H1 (cell line): Measurements from ENCODE around the gene HDLBP. TPM values are rescaled to one million over a fixed set of nuclear protein-coding genes. Genes with fewer than 3 reads are reported as not detected.

Experiments
- CTCF ChIA-PET: fragments of 300-600 bp; sonication (Branson Sonifier 250); formaldehyde crosslinking; loops from one replicate; lab custom pipeline; 2021; ENCODE audit not compliant: partially characterized antibody; lab: Charles Lee
- POLR2A ChIA-PET: fragments of 300-600 bp; sonication (Branson Sonifier 250); formaldehyde crosslinking; loops from one replicate; lab custom pipeline; 2021; ENCODE audit warnings: inconsistent platforms; ENCODE audit not compliant: partially characterized antibody; lab: Charles Lee
- DNase-seq, 2 experiments: peaks; one replicate each; pipeline versions ENCODE4 v3.0.0 to v3.0.0-alpha.2; 2010 to 2022; ENCODE audit warnings: low spot score in 2 of 2, low read depth in 1 of 2, mixed read lengths in 1 of 2
- FAIRE-seq: peaks from 2 replicates; lab custom pipeline; 2011; peaks lifted over from hg19 to GRCh38; lab: Jason Lieb, UNC
- H2AFZ ChIP-seq: 2 replicates; pipeline ENCODE4 v1.8.1; 2012; ENCODE audit warnings: low read length, inconsistent platforms
- H2AK5ac ChIP-seq: 2 replicates; pipeline ENCODE4 v1.6.1; 2013; ENCODE audit warnings: low read depth, low read length
- H2BK120ac ChIP-seq: replicated peaks from 2 replicates; pipeline ENCODE3; 2013; ENCODE audit warnings: low read depth, low read length, inconsistent platforms
- H2BK12ac ChIP-seq: 2 replicates; pipeline ENCODE4 v1.6.1; 2013; ENCODE audit warnings: low read depth, low read length
- H2BK15ac ChIP-seq: 2 replicates; pipeline ENCODE4 v1.6.1; 2013; ENCODE audit warnings: low read length
- H2BK20ac ChIP-seq: 2 replicates; pipeline ENCODE4 v1.6.1; 2013; ENCODE audit warnings: low read length
- H2BK5ac ChIP-seq: 2 replicates; pipeline ENCODE4 v1.6.1; 2013; ENCODE audit warnings: low read depth, low read length
- H3K14ac ChIP-seq: 2 replicates; pipeline ENCODE4 v1.6.1; 2013; ENCODE audit warnings: inconsistent platforms; ENCODE audit not compliant: insufficient read length
- H3K18ac ChIP-seq: 2 replicates; pipeline ENCODE4 v1.6.1; 2013; ENCODE audit warnings: low read length; ENCODE audit errors: extremely low read depth
- H3K23ac ChIP-seq: 2 replicates; pipeline ENCODE4 v1.6.1; 2013; ENCODE audit warnings: inconsistent platforms; ENCODE audit not compliant: insufficient read length
- H3K23me2 ChIP-seq: 2 replicates; pipeline ENCODE4 v1.6.1; 2013; ENCODE audit warnings: low read depth, low read length
- H3K27ac ChIP-seq: 2 replicates; pipeline ENCODE4 v1.6.1; 2011; ENCODE audit warnings: low read depth, low read length, inconsistent platforms
- H3K27me3 ChIP-seq, 4 experiments: replicated peaks in 1 of 4; 1 replicate in 1 of 4; 2 replicates in 3 of 4; pipeline versions ENCODE4 v1.6.1 to v1.8.1; 2011 to 2013; ENCODE audit warnings: low read length in 3 of 4, mild to moderate bottlenecking in 3 of 4, inconsistent platforms in 2 of 4, mixed read lengths in 2 of 4, moderate library complexity in 1 of 4; ENCODE audit not compliant: control insufficient read depth in 3 of 4, insufficient read depth in 3 of 4; ENCODE audit errors: extremely low read depth in 1 of 4
- H3K36me3 ChIP-seq, 4 experiments: 2 replicates each; pipeline versions ENCODE4 v1.6.1 to v1.8.1; 2011 to 2013; ENCODE audit warnings: mild to moderate bottlenecking in 4 of 4, low read length in 3 of 4, moderate library complexity in 2 of 4, control low read depth in 1 of 4, inconsistent platforms in 1 of 4; ENCODE audit not compliant: insufficient read depth in 4 of 4, control insufficient read depth in 2 of 4
- H3K4ac ChIP-seq: replicated peaks from 2 replicates; pipeline ENCODE3; 2013; ENCODE audit warnings: low read length, low read depth, mixed read lengths, inconsistent platforms; ENCODE audit not compliant: insufficient read length
- H3K4me1 ChIP-seq, 4 experiments: replicated peaks in 1 of 4; 1 replicate in 1 of 4; 2 replicates in 3 of 4; pipeline versions ENCODE4 v1.6.1 to v1.8.1; 2011 to 2013; ENCODE audit warnings: low read length in 3 of 4, inconsistent platforms in 2 of 4, mixed read lengths in 1 of 4; ENCODE audit not compliant: insufficient read depth in 4 of 4, control insufficient read depth in 3 of 4
- H3K4me2 ChIP-seq, 2 experiments: 2 replicates each; pipeline versions ENCODE4 v1.6.1 to v1.8.1; 2011 to 2013; ENCODE audit warnings: low read depth in 2 of 2, low read length in 2 of 2, control low read depth in 1 of 2, inconsistent platforms in 1 of 2, mild to moderate bottlenecking in 1 of 2; ENCODE audit not compliant: insufficient read depth in 1 of 2
- H3K4me3 ChIP-seq, 4 experiments: fragments of 200-600, 300-600 bp in 1 of 4; sonication (generic), shearing (Covaris generic), sonication (Bioruptor Twin) in 1 of 4; 2 replicates each; pipeline versions ENCODE4 v1.5.1 to v1.8.1; 2011 to 2016; ENCODE audit warnings: low read length in 4 of 4, low read depth in 3 of 4, control low read depth in 2 of 4, inconsistent platforms in 2 of 4, mild to moderate bottlenecking in 2 of 4, mixed read lengths in 1 of 4, moderate library complexity in 1 of 4; ENCODE audit not compliant: insufficient read depth in 2 of 4; ENCODE audit errors: extremely low read depth in 1 of 4
- H3K56ac ChIP-seq: replicated peaks from 2 replicates; pipeline ENCODE3; 2013; ENCODE audit warnings: low read depth, mild to moderate bottlenecking, mixed read lengths, low read length, inconsistent platforms; ENCODE audit not compliant: insufficient read length
- H3K79me1 ChIP-seq: 2 replicates; pipeline ENCODE4 v1.6.1; 2013; ENCODE audit warnings: low read depth, low read length, control low read depth
- H3K79me2 ChIP-seq, 2 experiments: 2 replicates each; pipeline versions ENCODE4 v1.6.1 to v1.8.1; 2012 to 2013; ENCODE audit warnings: low read length in 2 of 2, mild to moderate bottlenecking in 2 of 2, inconsistent platforms in 1 of 2; ENCODE audit not compliant: insufficient read depth in 2 of 2, control insufficient read depth in 1 of 2
- H3K9ac ChIP-seq, 4 experiments: replicated peaks in 1 of 4; 1 replicate in 1 of 4; 2 replicates in 3 of 4; pipeline versions ENCODE4 v1.6.1 to v1.8.1; 2011 to 2013; ENCODE audit warnings: low read depth in 3 of 4, low read length in 3 of 4, control low read depth in 2 of 4, mild to moderate bottlenecking in 2 of 4, moderate library complexity in 2 of 4, inconsistent platforms in 1 of 4; ENCODE audit errors: extremely low read depth in 1 of 4
- H3K9me3 ChIP-seq, 2 experiments: 2 replicates each; pipeline versions ENCODE4 v1.6.1 to v1.8.1; 2012 to 2013; ENCODE audit warnings: mild to moderate bottlenecking in 2 of 2, moderate library complexity in 2 of 2, control low read depth in 1 of 2, inconsistent platforms in 1 of 2, low read depth in 1 of 2, low read length in 1 of 2, mixed read lengths in 1 of 2; ENCODE audit not compliant: insufficient read depth in 2 of 2
- H4K20me1 ChIP-seq, 2 experiments: replicated peaks in 1 of 2; 2 replicates each; pipeline versions ENCODE3 to v1.8.1; 2011 to 2013; ENCODE audit warnings: inconsistent platforms in 2 of 2, low read length in 2 of 2, mild to moderate bottlenecking in 1 of 2; ENCODE audit not compliant: insufficient read depth in 2 of 2, control insufficient read depth in 1 of 2
- H4K5ac ChIP-seq: 2 replicates; pipeline ENCODE4 v1.6.1; 2013; ENCODE audit warnings: low read length, low read depth, mixed read lengths, inconsistent platforms; ENCODE audit not compliant: insufficient read length
- H4K8ac ChIP-seq: 2 replicates; pipeline ENCODE4 v1.8.0; 2013; ENCODE audit warnings: mild to moderate bottlenecking, moderate library complexity, low read length, inconsistent platforms; ENCODE audit not compliant: insufficient read depth; ENCODE audit errors: extremely low read depth
- H4K91ac ChIP-seq: replicated peaks from 2 replicates; pipeline ENCODE3; 2013; ENCODE audit warnings: low read length, mixed read lengths, inconsistent platforms; ENCODE audit not compliant: insufficient read length
- CTBP2 ChIP-seq: IDR thresholded peaks from 2 replicates; pipeline ENCODE4 v1.7.0; 2011; ENCODE audit warnings: borderline replicate concordance, mild to moderate bottlenecking, moderate library complexity, mixed read lengths, low read length; ENCODE audit not compliant: insufficient read depth, insufficient read length
- EZH2 ChIP-seq: fragments of 200-600 bp; sonication (generic); IDR thresholded peaks from 2 replicates; pipeline ENCODE4 v1.7.1; 2012; ENCODE audit warnings: low read depth, mild to moderate bottlenecking, moderate library complexity, low read length, inconsistent platforms; ENCODE audit not compliant: severe bottlenecking
- FOSL1 ChIP-seq: IDR thresholded peaks from 2 replicates; pipeline ENCODE4 v1.6.1; 2011; ENCODE audit warnings: mild to moderate bottlenecking, low read depth, low read length, moderate library complexity; ENCODE audit not compliant: insufficient read depth
- NANOG ChIP-seq: IDR thresholded peaks from 2 replicates; pipeline ENCODE4 v1.6.1; 2011; ENCODE audit warnings: low read length, low read depth, mild to moderate bottlenecking, inconsistent platforms; ENCODE audit not compliant: insufficient read depth, poor library complexity, severe bottlenecking
- POU5F1 ChIP-seq: IDR thresholded peaks from 2 replicates; pipeline ENCODE4 v1.6.1; 2011; ENCODE audit warnings: low read depth, mild to moderate bottlenecking, low read length, moderate library complexity
- RBBP5 ChIP-seq: IDR thresholded peaks from 2 replicates; pipeline ENCODE4 v1.7.1; 2012; ENCODE audit warnings: low read depth, mild to moderate bottlenecking, inconsistent platforms, low read length, moderate library complexity, borderline replicate concordance
- RFX5 ChIP-seq: IDR thresholded peaks from 2 replicates; pipeline ENCODE4 v1.6.1; 2011; ENCODE audit warnings: low read depth, low read length, improper control_type of control experiment, borderline replicate concordance
- SAP30 ChIP-seq: fragments of 300-600 bp; sonication (generic); IDR thresholded peaks from 2 replicates; pipeline ENCODE4 v1.7.1; 2012; ENCODE audit warnings: low read length, moderate library complexity, mild to moderate bottlenecking, inconsistent platforms; ENCODE audit not compliant: insufficient read depth, insufficient replicate concordance
- ZNF274 ChIP-seq: IDR thresholded peaks from 2 replicates; pipeline ENCODE4 v1.7.0; 2012; ENCODE audit warnings: low read length, borderline replicate concordance; ENCODE audit errors: extremely low read depth
- WGBS, 2 experiments: shearing (Covaris generic) in 1 of 2; methylation state at CpG; one replicate each; pipeline versions ENCODE4 v1.1.6 to v1.1.7; 2013 to 2015; ENCODE audit warnings: low lambda C conversion rate in 2 of 2, mixed read lengths in 2 of 2, inconsistent platforms in 1 of 2, low coverage in 1 of 2, missing lambda C conversion rate in 1 of 2; ENCODE audit not compliant: insufficient replicate concordance in 2 of 2, insufficient coverage in 1 of 2, insufficient read length in 1 of 2; ENCODE audit errors: extremely low coverage in 1 of 2, missing lambda C conversion rate in 1 of 2; 5-methylcytosine and 5-hydroxymethylcytosine counted together
- polyA plus RNA-seq, 7 experiments: library from polyadenylated mRNA; depleted of rRNA in 3 of 7; stranded (reverse) in 5 of 7; unstranded in 2 of 7; fragments of >200 nt in 5 of 7; fragments of 200-250 nt in 2 of 7; gene quantifications; 1 replicate in 5 of 7; 2 replicates in 1 of 7; 4 replicates in 1 of 7; pipeline versions ENCODE4 v1.2.1 to v1.2.3, GENCODE V29; 2011 to 2013; ENCODE audit warnings: missing spikeins in 2 of 7, mixed read lengths in 2 of 7
- total RNA-seq: library from RNA; stranded (reverse); fragmentation: NEBNext Ultra II Directional; extraction: Animal tissue kit (Norgen Biotek cat#: 25700); gene quantifications from 2 replicates; pipeline ENCODE4 v1.2.1, GENCODE V29; 2021
- TF ChIP-seq, protein P1 (sequence below): IDR thresholded peaks from 2 replicates; pipeline ENCODE4 v1.6.1; 2012; ENCODE audit warnings: inconsistent platforms
- TF ChIP-seq, protein P2 (sequence below): IDR thresholded peaks from 2 replicates; pipeline ENCODE4 v1.6.1; 2011; ENCODE audit warnings: low read length, improper control_type of control experiment

Gene HDLBP
- total and polyA plus RNA-seq, 2 of the 8 experiments (the other 6 are each of a cell fraction or from before 2014, with no cell fraction given) = 185 to 360 TPM

GRCh38 chr2:241260911-241261310, 54.6 kb downstream of the HDLBP start:
- ChIA-PET POLR2A (no interaction called here), CTCF (interaction anchor here (0.7 to 1.3 kb wide), 3 partner anchors 9 to 137 kb away, joined by 3 to 4 read pairs (median 3); no protein-coding TSS in a partner anchor)
- Histone ChIP-seq H3K23ac (no peak overlapping the region), H2BK20ac (no peak overlapping the region), H3K23me2 (no peaks in the 10 kb centered on the region), H2BK5ac (no peak overlapping the region), H3K14ac (no peak overlapping the region), H3K9ac (no peak overlapping the region), H3K4me2 (no peak overlapping the region), H4K20me1 (peaks cover 7 to 23% of the 10 kb centered on the region in 2 experiments), H3K9me3 (no peaks in the 10 kb centered on the region), H2AK5ac (no peak overlapping the region), H3K4me1 (no peaks in the 10 kb centered on the region), H4K91ac (no peak overlapping the region), H3K79me2 (no peaks in the 10 kb centered on the region), H3K4ac (no peak overlapping the region), H3K56ac (no peak overlapping the region), H3K27me3 (no peaks in the 10 kb centered on the region), H3K4me3 (no peak overlapping the region), H3K27ac (no peak overlapping the region), H3K18ac (no peak overlapping the region), H3K79me1 (peaks cover 8% of the 10 kb centered on the region; the same call in 1 of the 2 replicates), H3K36me3 (peaks cover 28 to 79% (median 43%) of the 10 kb centered on the region in 4 experiments), H2BK15ac (no peak overlapping the region), H2AFZ (no peak overlapping the region), H4K5ac (no peak overlapping the region), H4K8ac (no peak overlapping the region), H2BK120ac (no peak overlapping the region), H2BK12ac (no peak overlapping the region)
- WGBS, 2 experiments = 92% methylated on average over 3 of the region's 3 CpGs; no CpG with 5 or more reads in 1 of the 2 experiments
- FAIRE-seq (no peak), DNase-seq (no peak)
- no peak for TF ChIP-seq FOSL1
- TF ChIP-seq, protein P1, sequence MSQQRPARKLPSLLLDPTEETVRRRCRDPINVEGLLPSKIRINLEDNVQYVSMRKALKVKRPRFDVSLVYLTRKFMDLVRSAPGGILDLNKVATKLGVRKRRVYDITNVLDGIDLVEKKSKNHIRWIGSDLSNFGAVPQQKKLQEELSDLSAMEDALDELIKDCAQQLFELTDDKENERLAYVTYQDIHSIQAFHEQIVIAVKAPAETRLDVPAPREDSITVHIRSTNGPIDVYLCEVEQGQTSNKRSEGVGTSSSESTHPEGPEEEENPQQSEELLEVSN = no peak
- TF ChIP-seq ZNF274 = no peak
- no peak for TF ChIP-seq RFX5
- TF ChIP-seq CTBP2 = no peak
- TF ChIP-seq SAP30 = no peak
- no peak for TF ChIP-seq EZH2
- TF ChIP-seq POU5F1 = no peak
- TF ChIP-seq RBBP5 = no peak
- TF ChIP-seq, protein P2, sequence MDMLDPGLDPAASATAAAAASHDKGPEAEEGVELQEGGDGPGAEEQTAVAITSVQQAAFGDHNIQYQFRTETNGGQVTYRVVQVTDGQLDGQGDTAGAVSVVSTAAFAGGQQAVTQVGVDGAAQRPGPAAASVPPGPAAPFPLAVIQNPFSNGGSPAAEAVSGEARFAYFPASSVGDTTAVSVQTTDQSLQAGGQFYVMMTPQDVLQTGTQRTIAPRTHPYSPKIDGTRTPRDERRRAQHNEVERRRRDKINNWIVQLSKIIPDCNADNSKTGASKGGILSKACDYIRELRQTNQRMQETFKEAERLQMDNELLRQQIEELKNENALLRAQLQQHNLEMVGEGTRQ = no peak
- TF ChIP-seq NANOG = no peak
